ENCODE data around the gene DENND4A.

DENND4A gene

GRCh38 chr15:65690173-65690572 is 101.9 kb downstream of the DENND4A start:
- Histone ChIP-seq H3K27me3 (ENCODE audit: insufficient read depth, insufficient read length) (no peaks in the 10 kb centered on the region), H3K36me3 (ENCODE audit: insufficient read depth, insufficient read length, low read length) (no peaks in the 10 kb centered on the region), H3K4me1 (ENCODE audit: insufficient read depth, insufficient read length) (no peaks in the 10 kb centered on the region), H3K9me3 (ENCODE audit: insufficient read depth, low read length) (no peaks in the 10 kb centered on the region), H3K9ac (ENCODE audit: insufficient read length, low read depth) (no peak overlapping the region), H3K4me3 (ENCODE audit: insufficient read length, low read depth) (no peak overlapping the region)
- no peak for DNase-seq (ENCODE audit: low read depth, low spot score)
- TF ChIP-seq ZNF274 (IDR thresholded peaks at IDR 0.05; ENCODE audit: low read depth, low read length) (no peak), YY1 (IDR thresholded peaks at IDR 0.05; ENCODE audit: insufficient read depth, insufficient read length) (no peak), SUZ12 (IDR thresholded peaks at IDR 0.05; ENCODE audit: extremely low read depth, insufficient read depth, insufficient read length) (no peak)

GRCh38 chr15:65688462-65688861 is 103.6 kb downstream of the DENND4A start:
- no peaks in the 10 kb centered on the region for H3K27me3 ChIP-seq (ENCODE audit: insufficient read depth, insufficient read length)
- H3K4me3 ChIP-seq (ENCODE audit: insufficient read length, low read depth), result no peak overlapping the region
- no peak for DNase-seq (ENCODE audit: low read depth, low spot score)
- no peak overlapping the region for H3K9ac ChIP-seq (ENCODE audit: insufficient read length, low read depth)
- H3K36me3 ChIP-seq (ENCODE audit: insufficient read depth, insufficient read length, low read length), result no peaks in the 10 kb centered on the region
- H3K9me3 ChIP-seq (ENCODE audit: insufficient read depth, low read length), result no peaks in the 10 kb centered on the region
- no peaks in the 10 kb centered on the region for H3K4me1 ChIP-seq (ENCODE audit: insufficient read depth, insufficient read length)
- TF ChIP-seq YY1 (IDR thresholded peaks at IDR 0.05; ENCODE audit: insufficient read depth, insufficient read length), result no peak
- TF ChIP-seq SUZ12 (IDR thresholded peaks at IDR 0.05; ENCODE audit: extremely low read depth, insufficient read depth, insufficient read length), result no peak
- no peak for TF ChIP-seq ZNF274 (IDR thresholded peaks at IDR 0.05; ENCODE audit: low read depth, low read length)

- Histone ChIP-seq H3K27me3 (ENCODE audit: insufficient read depth, insufficient read length) (no peaks in the 10 kb centered on the region), H3K9ac (ENCODE audit: insufficient read length, low read depth) (no peak overlapping the region), H3K9me3 (ENCODE audit: insufficient read depth, low read length) (no peaks in the 10 kb centered on the region), H3K36me3 (ENCODE audit: insufficient read depth, insufficient read length, low read length) (no peaks in the 10 kb centered on the region), H3K4me3 (ENCODE audit: insufficient read length, low read depth) (no peak overlapping the region), H3K4me1 (ENCODE audit: insufficient read depth, insufficient read length) (no peaks in the 10 kb centered on the region)
- no peak for DNase-seq (ENCODE audit: low read depth, low spot score)
- TF ChIP-seq YY1 (IDR thresholded peaks at IDR 0.05; ENCODE audit: insufficient read depth, insufficient read length), result no peak
- TF ChIP-seq SUZ12 (IDR thresholded peaks at IDR 0.05; ENCODE audit: extremely low read depth, insufficient read depth, insufficient read length), result no peak
- TF ChIP-seq ZNF274 (IDR thresholded peaks at IDR 0.05; ENCODE audit: low read depth, low read length), result no peak
These were observed 109.6 kb downstream of the DENND4A start for GRCh38 chr15:65682404-65682911.

GRCh38 chr15:65680544-65680943 is 111.5 kb downstream of the DENND4A start:
- Histone ChIP-seq H3K9me3 (ENCODE audit: insufficient read depth, low read length) (no peaks in the 10 kb centered on the region), H3K27me3 (ENCODE audit: insufficient read depth, insufficient read length) (no peaks in the 10 kb centered on the region), H3K9ac (ENCODE audit: insufficient read length, low read depth) (no peak overlapping the region), H3K4me3 (ENCODE audit: insufficient read length, low read depth) (no peak overlapping the region), H3K36me3 (ENCODE audit: insufficient read depth, insufficient read length, low read length) (no peaks in the 10 kb centered on the region), H3K4me1 (ENCODE audit: insufficient read depth, insufficient read length) (no peaks in the 10 kb centered on the region)
- TF ChIP-seq YY1 (IDR thresholded peaks at IDR 0.05; ENCODE audit: insufficient read depth, insufficient read length) (no peak), SUZ12 (IDR thresholded peaks at IDR 0.05; ENCODE audit: extremely low read depth, insufficient read depth, insufficient read length) (no peak), ZNF274 (IDR thresholded peaks at IDR 0.05; ENCODE audit: low read depth, low read length) (no peak)
- DNase-seq (ENCODE audit: low read depth, low spot score), result no peak

- no peak overlapping the region for H3K4me3 ChIP-seq (ENCODE audit: insufficient read length, low read depth)
- H3K9me3 ChIP-seq (ENCODE audit: insufficient read depth, low read length), result no peaks in the 10 kb centered on the region
- DNase-seq (ENCODE audit: low read depth, low spot score), result no peak
- H3K36me3 ChIP-seq (ENCODE audit: insufficient read depth, insufficient read length, low read length), result no peaks in the 10 kb centered on the region
- TF ChIP-seq ZNF274 (IDR thresholded peaks at IDR 0.05; ENCODE audit: low read depth, low read length) (no peak), YY1 (IDR thresholded peaks at IDR 0.05; ENCODE audit: insufficient read depth, insufficient read length) (no peak)
- H3K27me3 ChIP-seq (ENCODE audit: insufficient read depth, insufficient read length), result no peaks in the 10 kb centered on the region
- no peaks in the 10 kb centered on the region for H3K4me1 ChIP-seq (ENCODE audit: insufficient read depth, insufficient read length)
- no peak overlapping the region for H3K9ac ChIP-seq (ENCODE audit: insufficient read length, low read depth)
These were observed 116.0 kb downstream of the DENND4A start for GRCh38 chr15:65676123-65676522.

- H3K4me3 ChIP-seq (ENCODE audit: insufficient read length, low read depth), result no peak overlapping the region
- no peaks in the 10 kb centered on the region for H3K36me3 ChIP-seq (ENCODE audit: insufficient read depth, insufficient read length, low read length)
- no peaks in the 10 kb centered on the region for H3K27me3 ChIP-seq (ENCODE audit: insufficient read depth, insufficient read length)
- no peak for TF ChIP-seq YY1 (IDR thresholded peaks at IDR 0.05; ENCODE audit: insufficient read depth, insufficient read length)
- TF ChIP-seq ZNF274 (IDR thresholded peaks at IDR 0.05; ENCODE audit: low read depth, low read length), result no peak
- no peak for TF ChIP-seq SUZ12 (IDR thresholded peaks at IDR 0.05; ENCODE audit: extremely low read depth, insufficient read depth, insufficient read length)
- H3K9me3 ChIP-seq (ENCODE audit: insufficient read depth, low read length), result no peaks in the 10 kb centered on the region
- no peaks in the 10 kb centered on the region for H3K4me1 ChIP-seq (ENCODE audit: insufficient read depth, insufficient read length)
- DNase-seq (ENCODE audit: low read depth, low spot score), result no peak
- H3K9ac ChIP-seq (ENCODE audit: insufficient read length, low read depth), result no peak overlapping the region
These were observed 116.5 kb downstream of the DENND4A start for GRCh38 chr15:65675551-65675950.

- Histone ChIP-seq H3K4me1 (ENCODE audit: insufficient read depth, insufficient read length) (no peaks in the 10 kb centered on the region), H3K4me3 (ENCODE audit: insufficient read length, low read depth) (no peak overlapping the region), H3K9me3 (ENCODE audit: insufficient read depth, low read length) (no peaks in the 10 kb centered on the region), H3K36me3 (ENCODE audit: insufficient read depth, insufficient read length, low read length) (no peaks in the 10 kb centered on the region), H3K27me3 (ENCODE audit: insufficient read depth, insufficient read length) (no peaks in the 10 kb centered on the region), H3K9ac (ENCODE audit: insufficient read length, low read depth) (no peak overlapping the region)
- no peak for DNase-seq (ENCODE audit: low read depth, low spot score)
- TF ChIP-seq ZNF274 (IDR thresholded peaks at IDR 0.05; ENCODE audit: low read depth, low read length) (no peak), YY1 (IDR thresholded peaks at IDR 0.05; ENCODE audit: insufficient read depth, insufficient read length) (no peak), SUZ12 (IDR thresholded peaks at IDR 0.05; ENCODE audit: extremely low read depth, insufficient read depth, insufficient read length) (no peak)
These were observed 125.8 kb downstream of the DENND4A start for GRCh38 chr15:65666257-65666656.
